Omental fat pad (tissue), 4 donors: ENCODE measurements around the gene RASAL2. TPM values are rescaled to one million over a fixed set of nuclear protein-coding genes. Genes with fewer than 3 reads are reported as not detected.

Source experiments
- ATAC-seq: fragments of 150-250 bp; one replicate; pipeline ENCODE4 v1.9.1; 2016; ENCODE audit warnings: mild to moderate bottlenecking, moderate library complexity; ENCODE audit not compliant: low FRiP score
- DNase-seq: peaks from one replicate; pipeline ENCODE4 v3.0.0-alpha.2; 2019; ENCODE audit warnings: low spot score
- CTCF ChIP-seq, 3 donors: fragments of 450-650 bp; IDR thresholded peaks; one replicate each; pipeline ENCODE4 v1.5.1; 2016 to 2017; ENCODE audit warnings: antibody characterized with exemption in 3 of 3, mild to moderate bottlenecking in 3 of 3, moderate library complexity in 2 of 3
- total RNA-seq, 4 donors: library from RNA; depleted of rRNA; stranded (reverse); fragments of >200 nt; gene quantifications; one replicate each; pipeline ENCODE4 v1.1.0, GENCODE V29; 2016

The RASAL2 gene
- total RNA-seq, 4 donors from 2014 or later = 13.5 to 52.3 (median 30.9) TPM

DNA sequence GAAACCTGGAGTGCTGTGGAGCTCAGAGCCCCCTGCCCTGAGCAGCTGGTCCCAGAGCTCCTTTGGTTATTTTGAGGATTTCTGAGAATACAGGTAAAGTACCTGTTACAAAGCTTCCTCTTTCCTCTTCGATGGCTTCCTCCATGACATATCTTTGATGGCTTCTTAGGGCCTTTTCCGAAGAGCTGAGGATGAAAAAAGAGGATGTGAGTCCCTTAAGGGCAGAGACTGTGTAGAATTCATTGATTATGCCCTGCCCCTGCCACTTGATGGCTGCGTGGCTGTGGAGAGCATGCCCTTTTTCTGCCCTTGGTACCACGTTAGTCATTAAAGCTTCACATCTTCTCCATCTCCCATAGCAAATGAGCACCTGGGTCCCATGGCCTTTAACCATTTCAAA, 433.2 kb downstream of the RASAL2 start:
- no peak for TF ChIP-seq CTCF (IDR thresholded peaks at IDR 0.05)
- ATAC-seq = no peak
- DNase-seq = no peak

DNA sequence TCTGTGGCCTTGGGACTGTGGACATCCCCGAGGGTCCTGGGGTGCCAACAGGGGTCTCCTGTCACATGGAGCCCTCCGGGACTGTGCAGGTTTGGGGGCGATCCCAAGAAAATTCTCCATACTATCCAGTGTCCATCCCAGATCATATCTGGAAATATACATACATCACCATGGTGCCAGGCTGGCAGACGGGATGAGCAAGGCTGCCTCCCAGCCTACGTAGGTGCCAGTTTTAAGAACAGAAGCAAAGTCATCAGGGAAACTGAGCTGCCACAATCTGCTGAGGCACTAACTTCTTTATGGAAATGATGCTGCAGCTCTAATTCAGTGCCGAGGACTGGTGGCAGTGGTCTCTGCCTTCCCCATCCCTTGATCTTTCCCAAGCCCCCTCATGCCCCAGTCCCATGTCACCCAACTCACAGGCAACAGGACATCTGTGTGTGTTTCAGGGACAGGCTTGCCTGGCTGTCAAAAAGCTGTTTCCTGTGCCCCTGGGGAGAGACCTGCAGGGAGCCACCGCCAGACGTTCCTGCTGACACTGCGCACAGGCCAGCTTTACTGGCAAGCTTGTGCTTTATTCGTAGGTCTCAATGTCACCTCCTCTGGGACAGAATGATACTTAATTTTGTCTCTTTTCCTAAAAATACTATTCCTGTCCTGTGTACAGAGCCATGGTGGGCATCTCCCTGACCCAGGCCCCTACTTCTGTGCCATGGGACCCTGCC, 434.5 kb downstream of the RASAL2 start:
- TF ChIP-seq CTCF (IDR thresholded peaks at IDR 0.05) = no peak
- ATAC-seq = no peak
- DNase-seq = no peak

- DNase-seq (no peak), ATAC-seq (no peak)
- no peak for TF ChIP-seq CTCF (IDR thresholded peaks at IDR 0.05)
Observed at GRCh38 chr1:178528953-178529335, 435.0 kb downstream of the RASAL2 start.

DNA sequence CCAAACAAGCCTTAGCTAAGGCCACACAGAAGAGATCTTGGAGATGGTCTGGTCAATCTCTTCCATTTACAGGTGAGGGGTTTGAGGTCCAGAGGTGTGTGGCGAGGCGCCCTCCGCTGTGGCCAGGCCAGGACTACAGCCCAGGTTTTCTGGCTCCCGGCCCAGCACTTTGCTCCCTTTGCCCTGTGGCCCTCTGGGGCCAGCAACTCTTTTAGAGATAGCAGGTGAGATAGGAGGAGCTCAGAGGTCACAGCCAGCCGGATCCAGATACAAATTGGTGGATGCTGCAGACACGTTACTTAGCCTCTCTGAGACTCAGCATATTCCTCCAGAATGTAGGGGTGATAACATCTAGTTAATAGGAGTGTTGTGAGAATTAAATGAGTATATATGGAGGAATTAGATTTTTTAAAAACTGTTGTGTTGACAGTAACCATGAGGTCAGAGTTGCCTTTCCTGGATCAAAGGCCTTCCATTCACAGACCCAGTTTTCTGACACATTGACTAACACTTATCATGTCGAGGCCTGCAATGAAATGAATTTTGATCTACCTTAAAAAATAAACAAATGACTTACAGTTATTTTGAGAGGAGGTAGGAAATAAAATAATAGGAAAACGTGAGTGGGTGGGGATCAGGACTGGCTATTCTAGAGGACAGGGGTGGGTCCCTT, 435.6 kb downstream of the RASAL2 start:
- TF ChIP-seq CTCF (IDR thresholded peaks at IDR 0.05) = no peak
- ATAC-seq (no peak), DNase-seq (no peak)

GRCh38 chr1:178530037-178530402, 436.1 kb downstream of the RASAL2 start:
- ATAC-seq = no peak

DNA sequence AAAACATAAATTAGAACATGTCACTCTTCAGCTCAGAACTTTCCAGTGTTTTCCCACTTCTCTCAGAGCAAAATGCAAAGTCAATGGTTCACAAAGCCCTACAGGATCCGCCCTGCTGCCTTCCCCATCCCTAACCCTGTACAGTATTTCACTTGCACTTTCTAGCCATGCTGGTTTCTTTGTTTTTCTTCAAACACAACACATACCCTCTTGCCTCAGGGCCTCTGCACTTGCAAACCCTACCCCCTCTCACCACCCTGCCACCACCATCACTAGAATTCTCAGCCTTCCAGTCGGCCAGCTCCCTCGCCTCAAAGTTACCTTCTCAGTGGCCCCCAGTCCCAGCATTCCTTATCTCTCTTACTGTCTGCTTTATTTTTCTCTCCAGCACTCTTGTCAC, 436.6 kb downstream of the RASAL2 start:
- DNase-seq (no peak), ATAC-seq (no peak)
- TF ChIP-seq CTCF (IDR thresholded peaks at IDR 0.05) = no peak

More at GRCh38 chr1:178530037-178530402, 436.1 kb downstream of the RASAL2 start:
- TF ChIP-seq CTCF (IDR thresholded peaks at IDR 0.05) = no peak
- no peak for DNase-seq

- DNase-seq (no peak), ATAC-seq (no peak)
- no peak for TF ChIP-seq CTCF (IDR thresholded peaks at IDR 0.05)
Observed at GRCh38 chr1:178531887-178532286, 438.0 kb downstream of the RASAL2 start.
